ENCODE results near the gene CD2.

Gene CD2

GRCh38 chr1:116785006-116785405 lies 30.8 kb downstream of the CD2 start:
- no peak for DNase-seq

GRCh38 chr1:116786049-116786448 lies 31.8 kb downstream of the CD2 start:
- DNase-seq: no peak

GRCh38 chr1:116791727-116792126 lies 37.5 kb downstream of the CD2 start:
- no peak for DNase-seq

- no peak for DNase-seq
Measured at GRCh38 chr1:116793357-116793935, 39.2 kb downstream of the CD2 start.

GRCh38 chr1:116794371-116794770 lies 40.1 kb downstream of the CD2 start:
- no peak for DNase-seq

- no peak for DNase-seq
Measured at GRCh38 chr1:116794804-116795481, 40.7 kb downstream of the CD2 start.

- no peak for DNase-seq
Measured at GRCh38 chr1:116795482-116795829, 41.2 kb downstream of the CD2 start.

- no peak for DNase-seq
Measured at GRCh38 chr1:116804736-116805135, 50.5 kb downstream of the CD2 start.

- DNase-seq: no peak
Measured at GRCh38 chr1:116805398-116805797, 51.2 kb downstream of the CD2 start.

GRCh38 chr1:116806245-116806644 lies 52.0 kb downstream of the CD2 start:
- DNase-seq: peak; percentile 70

- no peak for DNase-seq
Measured at GRCh38 chr1:116806671-116807070, 52.4 kb downstream of the CD2 start.

- no peak for DNase-seq
Measured at GRCh38 chr1:116807394-116808199, 53.4 kb downstream of the CD2 start.

- DNase-seq: no peak
Measured at GRCh38 chr1:116808200-116808847, 54.1 kb downstream of the CD2 start.

GRCh38 chr1:116808848-116809508 lies 54.7 kb downstream of the CD2 start:
- no peak for DNase-seq

- no peak for DNase-seq
Measured at GRCh38 chr1:116811321-116811720, 57.1 kb downstream of the CD2 start.

- no peak for DNase-seq
Measured at GRCh38 chr1:116814926-116815723, 60.9 kb downstream of the CD2 start.

GRCh38 chr1:116817582-116818064 lies 63.4 kb downstream of the CD2 start:
- DNase-seq: peak; percentile 74

All from stimulated activated CD4-positive, alpha-beta T cell treated with anti-CD3 and anti-CD28 coated beads, Interleukin-12 subunit alpha, Interleukin-12 subunit beta, amount 100 ng/mL, for 4 hours (primary cell).